Neural cell (in vitro differentiated cells): ENCODE data around the gene CDR2. TPM values are rescaled to one million over a fixed set of nuclear protein-coding genes. Genes with fewer than 3 reads are reported as not detected.

ENCODE experiments used
- H2AFZ ChIP-seq: fragments of 200-600, 300-800 bp; sonication (generic), shearing (Covaris generic); 2 replicates; pipeline ENCODE4 v1.6.0; 2014; ENCODE audit warnings: low read depth, mild to moderate bottlenecking, antibody characterized with exemption, low read length, moderate library complexity
- H3F3A ChIP-seq: fragments of 200-600 bp; shearing (Covaris generic); 2 replicates; pipeline ENCODE4 v1.6.1; 2016; ENCODE audit warnings: mild to moderate bottlenecking, moderate library complexity, mixed read lengths, antibody characterized with exemption, low read length; ENCODE audit not compliant: insufficient read depth, poor library complexity, severe bottlenecking
- H3K27ac ChIP-seq: fragments of 200-600, 300-800 bp; sonication (generic), shearing (Covaris generic); 2 replicates; pipeline ENCODE4 v1.5.1; 2014; ENCODE audit warnings: mild to moderate bottlenecking, low read length, moderate library complexity
- H3K27me3 ChIP-seq: fragments of 300-800, 200-600 bp; sonication (generic), shearing (Covaris generic); 2 replicates; pipeline ENCODE4 v1.6.0; 2014; ENCODE audit warnings: mild to moderate bottlenecking, low read depth, low read length, moderate library complexity; ENCODE audit not compliant: insufficient read depth
- H3K36me3 ChIP-seq: fragments of 300-800, 200-600 bp; sonication (generic), shearing (Covaris generic); 2 replicates; pipeline ENCODE4 v1.5.1; 2014; ENCODE audit warnings: mild to moderate bottlenecking, antibody characterized with exemption, low read length, moderate library complexity; ENCODE audit not compliant: insufficient read depth
- H3K4me2 ChIP-seq: fragments of 300-800, 200-600 bp; sonication (generic), shearing (Covaris generic); 2 replicates; pipeline ENCODE4 v1.6.0; 2014; ENCODE audit warnings: mild to moderate bottlenecking, low read length
- H3K4me3 ChIP-seq: fragments of 300-800, 200-600 bp; sonication (generic), shearing (Covaris generic); 2 replicates; pipeline ENCODE4 v1.5.1; 2014; ENCODE audit warnings: mild to moderate bottlenecking, low read length, moderate library complexity
- H3K79me2 ChIP-seq: fragments of 200-600 bp; shearing (Covaris generic); replicated peaks from 2 replicates; pipeline ENCODE4 v1.6.0; 2014; ENCODE audit warnings: mild to moderate bottlenecking, low read length, moderate library complexity; ENCODE audit not compliant: insufficient read depth
- H3K9ac ChIP-seq: fragments of 300-800, 200-600 bp; sonication (generic), shearing (Covaris generic); 2 replicates; pipeline ENCODE4 v1.6.1; 2016; ENCODE audit warnings: mild to moderate bottlenecking, low read length, mixed read lengths
- H3K9me2 ChIP-seq: fragments of 200-600 bp; shearing (Covaris generic); 2 replicates; pipeline ENCODE4 v1.6.1; 2016; ENCODE audit warnings: mild to moderate bottlenecking, low read length, mixed read lengths; ENCODE audit not compliant: insufficient read depth
- H3K9me3 ChIP-seq: fragments of 200-600, 300-800 bp; sonication (generic), shearing (Covaris generic); 2 replicates; pipeline ENCODE4 v1.6.1; 2016; ENCODE audit warnings: mild to moderate bottlenecking, mixed run types, low read length, moderate library complexity, mixed read lengths
- H4K20me1 ChIP-seq: fragments of 200-600 bp; shearing (Covaris generic); 2 replicates; pipeline ENCODE4 v1.6.1; 2016; ENCODE audit warnings: mild to moderate bottlenecking, mixed run types; ENCODE audit not compliant: insufficient read depth
- CTCF ChIP-seq: fragments of 450-650 bp; IDR thresholded peaks from 2 replicates; pipeline ENCODE4 v1.5.1; 2014; ENCODE audit warnings: antibody characterized with exemption, mild to moderate bottlenecking, moderate library complexity; ENCODE audit not compliant: poor library complexity, severe bottlenecking
- EP300 ChIP-seq: fragments of 450-650 bp; conservative IDR thresholded peaks from 2 replicates; pipeline ENCODE4 v1.6.1; 2014; ENCODE audit warnings: antibody characterized with exemption, mild to moderate bottlenecking, moderate library complexity; ENCODE audit not compliant: poor library complexity, severe bottlenecking
- EZH2 ChIP-seq: fragments of 200-600, 300-800 bp; shearing (Covaris generic), sonication (generic); IDR thresholded peaks from 2 replicates; pipeline ENCODE4 v1.6.1; 2014; ENCODE audit warnings: antibody characterized with exemption, low read length, borderline replicate concordance, mild to moderate bottlenecking; ENCODE audit not compliant: insufficient read depth, poor library complexity, severe bottlenecking
- MXI1 ChIP-seq: fragments of 450-650 bp; conservative IDR thresholded peaks from 2 replicates; pipeline ENCODE4 v1.6.1; 2014; ENCODE audit warnings: antibody characterized with exemption, mild to moderate bottlenecking; ENCODE audit not compliant: poor library complexity, severe bottlenecking
- POLR2AphosphoS5 ChIP-seq: IDR thresholded peaks from 2 replicates; pipeline ENCODE4 v1.6.1; 2012
- RAD21 ChIP-seq: fragments of 450-650 bp; conservative IDR thresholded peaks from 2 replicates; pipeline ENCODE4 v1.6.1; 2014; ENCODE audit warnings: antibody characterized with exemption, mild to moderate bottlenecking, moderate library complexity
- SMC3 ChIP-seq: fragments of 450-650 bp; conservative IDR thresholded peaks from 2 replicates; pipeline ENCODE4 v1.6.1; 2014; ENCODE audit warnings: antibody characterized with exemption, mild to moderate bottlenecking, moderate library complexity; ENCODE audit not compliant: poor library complexity
- TAF1 ChIP-seq: IDR thresholded peaks from 2 replicates; pipeline ENCODE4 v1.6.1; 2012; ENCODE audit warnings: low read depth
- polyA plus RNA-seq: library from polyadenylated mRNA; depleted of rRNA; stranded (reverse); fragments of >200 nt; gene quantifications from 2 replicates; pipeline ENCODE4 v1.2.3, GENCODE V29; 2014
- TF ChIP-seq, protein P1 (sequence below): IDR thresholded peaks from 2 replicates; pipeline ENCODE4 v1.6.1; 2012; ENCODE audit warnings: borderline replicate concordance

CDR2 gene
- polyA plus RNA-seq, 1 donor from 2014 or later: 17.8 TPM

GRCh38 chr16:22323173-22323958 lies 51.1 kb downstream of the CDR2 start:
- no peak overlapping the region for H2AFZ ChIP-seq
- no peak for TF ChIP-seq POLR2AphosphoS5
- TF ChIP-seq RAD21: no peak
- TF ChIP-seq MXI1: no peak
- TF ChIP-seq EP300: no peak
- TF ChIP-seq, protein P1, sequence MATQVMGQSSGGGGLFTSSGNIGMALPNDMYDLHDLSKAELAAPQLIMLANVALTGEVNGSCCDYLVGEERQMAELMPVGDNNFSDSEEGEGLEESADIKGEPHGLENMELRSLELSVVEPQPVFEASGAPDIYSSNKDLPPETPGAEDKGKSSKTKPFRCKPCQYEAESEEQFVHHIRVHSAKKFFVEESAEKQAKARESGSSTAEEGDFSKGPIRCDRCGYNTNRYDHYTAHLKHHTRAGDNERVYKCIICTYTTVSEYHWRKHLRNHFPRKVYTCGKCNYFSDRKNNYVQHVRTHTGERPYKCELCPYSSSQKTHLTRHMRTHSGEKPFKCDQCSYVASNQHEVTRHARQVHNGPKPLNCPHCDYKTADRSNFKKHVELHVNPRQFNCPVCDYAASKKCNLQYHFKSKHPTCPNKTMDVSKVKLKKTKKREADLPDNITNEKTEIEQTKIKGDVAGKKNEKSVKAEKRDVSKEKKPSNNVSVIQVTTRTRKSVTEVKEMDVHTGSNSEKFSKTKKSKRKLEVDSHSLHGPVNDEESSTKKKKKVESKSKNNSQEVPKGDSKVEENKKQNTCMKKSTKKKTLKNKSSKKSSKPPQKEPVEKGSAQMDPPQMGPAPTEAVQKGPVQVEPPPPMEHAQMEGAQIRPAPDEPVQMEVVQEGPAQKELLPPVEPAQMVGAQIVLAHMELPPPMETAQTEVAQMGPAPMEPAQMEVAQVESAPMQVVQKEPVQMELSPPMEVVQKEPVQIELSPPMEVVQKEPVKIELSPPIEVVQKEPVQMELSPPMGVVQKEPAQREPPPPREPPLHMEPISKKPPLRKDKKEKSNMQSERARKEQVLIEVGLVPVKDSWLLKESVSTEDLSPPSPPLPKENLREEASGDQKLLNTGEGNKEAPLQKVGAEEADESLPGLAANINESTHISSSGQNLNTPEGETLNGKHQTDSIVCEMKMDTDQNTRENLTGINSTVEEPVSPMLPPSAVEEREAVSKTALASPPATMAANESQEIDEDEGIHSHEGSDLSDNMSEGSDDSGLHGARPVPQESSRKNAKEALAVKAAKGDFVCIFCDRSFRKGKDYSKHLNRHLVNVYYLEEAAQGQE: no peak
- TF ChIP-seq CTCF: no peak
- TF ChIP-seq EZH2: no peak
- TF ChIP-seq SMC3: no peak
- no peak for TF ChIP-seq TAF1
- H3K9me2 ChIP-seq: no peaks in the 10 kb centered on the region
- H3K36me3 ChIP-seq: no peaks in the 10 kb centered on the region
- no peaks in the 10 kb centered on the region for H3K9me3 ChIP-seq
- H3K79me2 ChIP-seq: no peaks in the 10 kb centered on the region
- H3K27me3 ChIP-seq: no peaks in the 10 kb centered on the region
- no peaks in the 10 kb centered on the region for H3F3A ChIP-seq
- no peak overlapping the region for H3K4me3 ChIP-seq
- H3K27ac ChIP-seq: no peak overlapping the region
- no peak overlapping the region for H3K4me2 ChIP-seq
- no peak overlapping the region for H3K9ac ChIP-seq
- no peaks in the 10 kb centered on the region for H4K20me1 ChIP-seq

- H3K9me2 ChIP-seq: no peaks in the 10 kb centered on the region
- no peaks in the 10 kb centered on the region for H3F3A ChIP-seq
- no peak for TF ChIP-seq MXI1
- TF ChIP-seq EZH2: no peak
- no peak for TF ChIP-seq TAF1
- TF ChIP-seq SMC3: no peak
- no peak for TF ChIP-seq POLR2AphosphoS5
- no peak for TF ChIP-seq RAD21
- no peak for TF ChIP-seq CTCF
- no peaks in the 10 kb centered on the region for H3K9me3 ChIP-seq
- H3K4me3 ChIP-seq: no peak overlapping the region
- no peak overlapping the region for H3K9ac ChIP-seq
- H3K79me2 ChIP-seq: no peaks in the 10 kb centered on the region
- H3K27ac ChIP-seq: no peak overlapping the region
- no peaks in the 10 kb centered on the region for H4K20me1 ChIP-seq
- H3K4me2 ChIP-seq: no peak overlapping the region
- H2AFZ ChIP-seq: no peak overlapping the region
- H3K36me3 ChIP-seq: no peaks in the 10 kb centered on the region
- H3K27me3 ChIP-seq: no peaks in the 10 kb centered on the region
Observed at GRCh38 chr16:22322741-22323140, 51.7 kb downstream of the CDR2 start.
